K562 (cell line): ENCODE data around the gene SUCO. TPM values are rescaled to one million over a fixed set of nuclear protein-coding genes. Genes with fewer than 3 reads are reported as not detected.

Experiments used
- CCNT2 ChIP-seq: IDR thresholded peaks from 2 replicates; pipeline ENCODE4 v1.6.1; 2011; ENCODE audit warnings: borderline replicate concordance, low read depth, mild to moderate bottlenecking, moderate library complexity, mixed read lengths, low read length; ENCODE audit not compliant: insufficient read length; ENCODE audit errors: extremely low read depth
- CHAMP1 ChIP-seq: fragments of 450-650 bp; IDR thresholded peaks from 2 replicates; pipeline ENCODE4 v1.6.1; 2016; ENCODE audit warnings: mild to moderate bottlenecking
- CREB5 ChIP-seq: fragments of 250-450 bp; sonication (Bioruptor Pico); IDR thresholded peaks from 2 replicates; pipeline ENCODE4 v1.5.0; 2020; ENCODE audit warnings: mild to moderate bottlenecking
- DIDO1 ChIP-seq: fragments of 450-650 bp; IDR thresholded peaks from 2 replicates; pipeline ENCODE4 v1.6.1; 2016; ENCODE audit warnings: low read depth, missing biosample characterization, missing genetic modification characterization
- ESRRA ChIP-seq: fragments of 450-650 bp; IDR thresholded peaks from 2 replicates; pipeline ENCODE4 v1.6.1; 2014; ENCODE audit warnings: low read depth, mild to moderate bottlenecking, moderate library complexity, borderline replicate concordance
- NELFE ChIP-seq: IDR thresholded peaks from 2 replicates; pipeline ENCODE4 v1.6.1; 2011; ENCODE audit warnings: mild to moderate bottlenecking; ENCODE audit not compliant: insufficient read depth, insufficient read length
- RHOXF2B ChIP-seq: fragments of 250-450 bp; sonication (Bioruptor Pico); conservative IDR thresholded peaks from 2 replicates; pipeline ENCODE4 v1.5.1; 2021
- THRB ChIP-seq: fragments of 450-650 bp; formaldehyde crosslinking; conservative IDR thresholded peaks from 2 replicates; pipeline ENCODE4 v1.4.0; 2022; ENCODE audit warnings: mild to moderate bottlenecking, missing genetic modification characterization
- UBTF ChIP-seq, 2 experiments: IDR thresholded peaks; 2 replicates each; pipeline ENCODE4 v1.6.1; 2012; ENCODE audit warnings: improper control_type of control experiment in 2 of 2, low read depth in 2 of 2, low read length in 2 of 2, borderline replicate concordance in 1 of 2
- ZNF318 ChIP-seq, 2 experiments: fragments of 450-650 bp; IDR thresholded peaks; 2 replicates each; pipeline ENCODE4 v1.6.1; 2016; ENCODE audit warnings: mild to moderate bottlenecking in 2 of 2, borderline replicate concordance in 1 of 2, low read depth in 1 of 2, moderate library complexity in 1 of 2
- polyA plus RNA-seq, 8 experiments: library from polyadenylated mRNA; depleted of rRNA in 4 of 8; stranded (reverse) in 5 of 8; unstranded in 3 of 8; fragments of >200 nt; fragmentation: Nextera tagmentation in 2 of 8; fragmentation: Illumina TruSeq in 1 of 8; extraction: Ambion mirVana in 2 of 8; extraction: Trizol in 1 of 8; gene quantifications; 2 replicates each; pipeline versions ENCODE4 v1.2.1 to v1.2.3, GENCODE V29; 2011 to 2014; ENCODE audit warnings: inconsistent platforms in 1 of 8, missing spikeins in 1 of 8
- total RNA-seq, 7 experiments: library from RNA; depleted of rRNA in 6 of 7; stranded (reverse); fragments of >200 nt in 6 of 7; fragmentation: Illumina TruSeq in 2 of 7; extraction: Trizol in 2 of 7; gene quantifications; 2 replicates each; pipeline versions ENCODE4 v1.2.1 to v1.2.3, GENCODE V29; 2011 to 2021; ENCODE audit warnings: low replicate concordance in 1 of 7

The SUCO gene
- total and polyA plus RNA-seq, 9 of the 15 experiments (the other 6 are each of a cell fraction or from before 2014, with no cell fraction given): 2.5 to 20.6 (median 14.3) TPM

- no peak; a peak in 1 of 4 replicates for TF ChIP-seq ZNF318 (IDR thresholded peaks at IDR 0.05; ENCODE audit: borderline replicate concordance in 1 of 2, low read depth in 1 of 2)
- no peak; the same call in 1 of the 2 replicates for TF ChIP-seq RHOXF2B (CRISPR knock-in tag)
- 0 out of 4 replicates have a peak, but pooled peaks of 1 of the 2 experiments have one; percentile 54 for TF ChIP-seq UBTF (IDR thresholded peaks at IDR 0.05; ENCODE audit: borderline replicate concordance in 1 of 2, low read depth in 2 of 2, low read length in 2 of 2)
- TF ChIP-seq NELFE: no peak
- TF ChIP-seq CHAMP1: peak; percentile 71; the same call in 1 of the 2 replicates
- no peak; the same call in 1 of the 2 replicates for TF ChIP-seq DIDO1 (tag)
- no peak; the same call in 1 of the 2 replicates for TF ChIP-seq ESRRA
- TF ChIP-seq CCNT2: no peak
- no peak for TF ChIP-seq CREB5 (CRISPR knock-in tag)
- no peak for TF ChIP-seq THRB (CRISPR knock-in tag)
These were observed 709 bp upstream of the SUCO start (continued) for GRCh38 chr1:172532183-172532699.
